Thyroid gland (tissue), 4 donors: Measurements from ENCODE around the gene TTC9. TPM values are rescaled to one million over a fixed set of nuclear protein-coding genes. Genes with fewer than 3 reads are reported as not detected.
A peak's percentile ranks its signal among the peaks of the same experiment; 100 is the strongest.

Experiments used
- DNase-seq, 2 donors: peaks; one replicate each; pipeline ENCODE4 v3.0.0-alpha.2; 2019
- H3K27ac ChIP-seq, 3 donors: fragments of 200-600 bp; sonication (generic); 1 replicate in 2 of 3; 2 replicates in 1 of 3; pipeline ENCODE4 v1.5.1; 2016 to 2019; ENCODE audit warnings: mild to moderate bottlenecking in 1 of 3, moderate library complexity in 1 of 3
- H3K27me3 ChIP-seq: fragments of 200-600 bp; sonication (generic); one replicate; pipeline ENCODE4 v1.5.1; 2019
- H3K36me3 ChIP-seq, 2 donors: fragments of 200-600 bp; sonication (generic); one replicate each; pipeline ENCODE4 v1.5.1; 2016 to 2019
- H3K4me1 ChIP-seq, 2 donors: fragments of 200-600 bp; sonication (generic); one replicate each; pipeline ENCODE4 v1.5.1; 2017 to 2019
- H3K4me3 ChIP-seq, 3 donors: fragments of 200-600 bp; sonication (generic); replicated peaks in 1 of 3; 1 replicate in 2 of 3; 2 replicates in 1 of 3; pipeline ENCODE4 v1.5.1; 2016; ENCODE audit warnings: mild to moderate bottlenecking in 1 of 3
- H3K9me3 ChIP-seq: fragments of 200-600 bp; sonication (generic); one replicate; pipeline ENCODE4 v1.5.1; 2017
- POLR2A ChIP-seq, 2 donors: fragments of 450-650 bp; IDR thresholded peaks; one replicate each; pipeline ENCODE4 v1.6.1; 2017; ENCODE audit warnings: antibody characterized with exemption in 2 of 2, mild to moderate bottlenecking in 2 of 2, moderate library complexity in 1 of 2
- WGBS, 2 donors: methylation state at CpG; one replicate each; pipeline ENCODE4 v1.1.5; 2017; 5-methylcytosine and 5-hydroxymethylcytosine counted together
- intact Hi-C: fragments of 100-400 bp; cut with DNase I; formaldehyde crosslinking; loops from one replicate; pipeline ENCODE4 v1.15.1; 2023
- total RNA-seq, 4 donors: library from RNA; depleted of rRNA; stranded (reverse); fragments of >200 nt; gene quantifications; one replicate each; pipeline ENCODE4 v1.2.3, GENCODE V29; 2016
- TF ChIP-seq, protein P1 (sequence below), 6 experiments: fragments of 200-600 bp in 3 of 6; fragments of 450-650 bp in 3 of 6; sonication (generic) in 3 of 6; IDR thresholded peaks; one replicate each; pipeline ENCODE4 v1.5.1; 2016 to 2019; ENCODE audit warnings: antibody characterized with exemption in 6 of 6, mild to moderate bottlenecking in 2 of 6, inconsistent platforms in 1 of 6, moderate library complexity in 1 of 6

Gene TTC9
- total RNA-seq, 4 donors from 2014 or later: 5.7 to 9.4 (median 7.2) TPM

DNA sequence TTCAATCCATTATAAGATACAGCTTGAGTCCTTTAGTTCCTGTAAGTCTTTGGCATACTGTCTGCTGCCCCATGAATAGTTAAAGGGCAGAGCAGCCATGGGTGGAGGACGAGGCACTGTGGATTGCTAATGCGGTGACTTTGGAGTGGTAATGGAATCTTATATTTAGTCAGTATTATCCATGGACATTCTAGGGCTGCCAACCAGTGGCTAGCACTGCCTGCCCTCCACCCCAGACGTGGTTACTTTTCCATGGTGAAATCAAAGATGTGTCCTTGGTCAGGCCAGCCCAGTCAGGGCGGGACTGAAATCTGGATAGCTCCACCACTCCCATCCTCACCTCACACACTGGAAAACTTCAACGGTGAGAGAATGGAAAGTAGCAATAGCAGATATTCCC lies 2.3 kb downstream of the TTC9 start:
- Histone ChIP-seq H3K4me1 (peaks cover 19 to 20% of the 10 kb centered on the region in 2 donors), H3K27me3 (no peaks in the 10 kb centered on the region), H3K27ac (no peak overlapping the region), H3K9me3 (no peaks in the 10 kb centered on the region), H3K36me3 (no peaks in the 10 kb centered on the region), H3K4me3 (no peak overlapping the region)
- TF ChIP-seq, protein P1, sequence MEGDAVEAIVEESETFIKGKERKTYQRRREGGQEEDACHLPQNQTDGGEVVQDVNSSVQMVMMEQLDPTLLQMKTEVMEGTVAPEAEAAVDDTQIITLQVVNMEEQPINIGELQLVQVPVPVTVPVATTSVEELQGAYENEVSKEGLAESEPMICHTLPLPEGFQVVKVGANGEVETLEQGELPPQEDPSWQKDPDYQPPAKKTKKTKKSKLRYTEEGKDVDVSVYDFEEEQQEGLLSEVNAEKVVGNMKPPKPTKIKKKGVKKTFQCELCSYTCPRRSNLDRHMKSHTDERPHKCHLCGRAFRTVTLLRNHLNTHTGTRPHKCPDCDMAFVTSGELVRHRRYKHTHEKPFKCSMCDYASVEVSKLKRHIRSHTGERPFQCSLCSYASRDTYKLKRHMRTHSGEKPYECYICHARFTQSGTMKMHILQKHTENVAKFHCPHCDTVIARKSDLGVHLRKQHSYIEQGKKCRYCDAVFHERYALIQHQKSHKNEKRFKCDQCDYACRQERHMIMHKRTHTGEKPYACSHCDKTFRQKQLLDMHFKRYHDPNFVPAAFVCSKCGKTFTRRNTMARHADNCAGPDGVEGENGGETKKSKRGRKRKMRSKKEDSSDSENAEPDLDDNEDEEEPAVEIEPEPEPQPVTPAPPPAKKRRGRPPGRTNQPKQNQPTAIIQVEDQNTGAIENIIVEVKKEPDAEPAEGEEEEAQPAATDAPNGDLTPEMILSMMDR (IDR thresholded peaks at IDR 0.05): no peak
- no peak for TF ChIP-seq POLR2A (IDR thresholded peaks at IDR 0.05)
- peak in 1 of 2 donors; percentile 7 for DNase-seq
- 38 to 48% methylated on average over 4 to 5 of the region's 5 CpGs for WGBS, 2 donors
- intact Hi-C loops: no loop called here

DNA sequence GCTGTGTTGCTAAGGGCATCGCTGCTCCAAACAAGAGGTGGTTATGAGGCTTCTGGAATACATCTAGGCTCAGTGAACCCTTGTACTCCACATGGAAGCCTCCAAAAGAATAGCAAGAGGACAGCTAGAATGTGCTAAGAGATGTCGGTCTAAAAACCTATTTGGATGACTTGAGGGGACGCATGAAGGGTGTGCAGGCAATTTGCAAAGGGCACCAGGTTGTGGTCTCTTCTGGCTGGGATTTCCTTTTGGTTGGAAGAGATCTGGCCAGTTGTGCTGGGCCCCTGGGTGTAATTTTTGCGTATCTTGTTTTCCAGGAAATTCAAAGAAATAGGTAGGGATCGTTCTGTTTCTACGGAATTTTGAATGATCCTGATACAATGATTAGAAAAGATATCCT lies 4.2 kb downstream of the TTC9 start:
- Histone ChIP-seq H3K4me3 (no peak overlapping the region), H3K27me3 (no peaks in the 10 kb centered on the region), H3K9me3 (no peaks in the 10 kb centered on the region), H3K4me1 (peaks cover 16 to 20% of the 10 kb centered on the region in 2 donors), H3K36me3 (no peaks in the 10 kb centered on the region), H3K27ac (no peak overlapping the region)
- intact Hi-C loops: no loop called here
- DNase-seq: no peak
- TF ChIP-seq, protein P1 (IDR thresholded peaks at IDR 0.05): no peak
- TF ChIP-seq POLR2A (IDR thresholded peaks at IDR 0.05): no peak
- 85 to 90% methylated on average over 6 of the region's 6 CpGs for WGBS, 2 donors

DNA sequence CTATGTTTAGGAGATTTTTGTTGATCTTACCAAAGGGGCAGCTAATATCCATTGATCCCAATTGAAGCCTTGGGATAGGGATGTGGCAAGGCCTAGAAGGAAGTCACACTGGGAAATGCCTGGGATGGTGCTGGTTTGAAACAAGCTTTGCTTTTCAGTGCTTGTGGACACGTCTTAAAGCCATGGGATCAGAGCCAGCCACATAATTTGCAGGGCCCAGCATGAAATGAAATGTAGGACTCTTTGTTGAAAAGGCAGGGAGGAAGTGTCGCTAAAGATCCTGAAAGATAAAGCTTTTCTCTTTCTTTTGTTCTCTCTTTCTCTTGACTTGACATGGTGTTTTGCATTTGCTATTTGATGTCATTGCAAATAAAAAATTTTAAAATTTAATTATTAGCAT lies 5.0 kb downstream of the TTC9 start:
- H3K4me1 ChIP-seq: peaks cover 14 to 20% of the 10 kb centered on the region in 2 donors
- no peaks in the 10 kb centered on the region for H3K27me3 ChIP-seq
- no peak for DNase-seq
- TF ChIP-seq POLR2A (IDR thresholded peaks at IDR 0.05): no peak
- TF ChIP-seq, protein P1 (IDR thresholded peaks at IDR 0.05): no peak
- intact Hi-C loops: no loop called here
- 83 to 90% methylated on average over 2 of the region's 2 CpGs for WGBS, 2 donors
- no peak overlapping the region for H3K4me3 ChIP-seq
- H3K9me3 ChIP-seq: no peaks in the 10 kb centered on the region
- no peak overlapping the region for H3K27ac ChIP-seq
- H3K36me3 ChIP-seq: no peaks in the 10 kb centered on the region

DNA sequence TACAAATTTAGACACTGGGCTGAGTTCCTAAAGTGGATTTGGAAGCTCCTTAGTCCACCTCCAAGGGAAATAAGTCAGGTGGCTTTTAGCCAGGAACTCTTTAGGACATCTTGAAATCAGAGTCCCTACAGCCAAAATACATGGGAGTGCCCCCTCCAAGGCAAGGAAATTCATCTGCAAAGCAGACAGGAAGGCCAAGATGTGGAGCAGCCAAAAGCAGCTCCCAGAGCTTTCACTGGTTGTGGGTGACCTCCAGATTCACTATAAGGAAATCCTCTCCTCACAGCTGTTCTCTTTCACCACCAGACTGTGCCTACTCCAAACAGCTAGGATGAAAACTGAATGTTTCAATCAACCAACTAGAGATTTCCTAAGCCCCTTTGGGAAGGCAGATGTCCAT lies 6.6 kb downstream of the TTC9 start:
- H3K27me3 ChIP-seq: no peaks in the 10 kb centered on the region
- H3K4me3 ChIP-seq: no peak overlapping the region
- DNase-seq: no peak
- no peaks in the 10 kb centered on the region for H3K9me3 ChIP-seq
- intact Hi-C loops: no loop called here
- TF ChIP-seq POLR2A (IDR thresholded peaks at IDR 0.05): no peak
- TF ChIP-seq, protein P1 (IDR thresholded peaks at IDR 0.05): no peak
- H3K36me3 ChIP-seq: no peaks in the 10 kb centered on the region
- no peak overlapping the region for H3K27ac ChIP-seq
- peaks cover 7 to 14% of the 10 kb centered on the region in 2 donors for H3K4me1 ChIP-seq

DNA sequence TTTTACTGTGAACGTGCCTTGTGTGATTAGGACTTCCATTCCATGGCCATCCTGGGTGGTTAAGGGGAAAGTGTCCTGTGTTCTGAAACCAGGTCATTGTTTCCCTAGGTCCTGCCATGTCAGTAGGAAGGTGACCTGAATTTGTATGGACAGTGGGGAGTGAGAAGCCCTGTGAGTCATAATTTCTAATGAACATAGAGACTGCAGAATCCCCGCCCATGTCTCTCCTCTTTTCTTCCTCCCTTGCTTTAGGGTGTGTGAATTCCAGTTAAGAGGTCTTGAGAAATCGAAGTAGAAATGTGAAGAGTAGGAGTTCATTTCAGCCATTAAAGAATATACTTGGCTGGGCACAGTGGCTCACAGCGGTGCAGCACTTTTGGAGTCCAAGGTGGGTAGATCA lies 8.1 kb downstream of the TTC9 start:
- intact Hi-C loops: no loop called here
- DNase-seq: no peak
- TF ChIP-seq POLR2A (IDR thresholded peaks at IDR 0.05): no peak
- TF ChIP-seq, protein P1 (IDR thresholded peaks at IDR 0.05): no peak
- Histone ChIP-seq H3K27ac (no peak overlapping the region), H3K4me3 (no peak overlapping the region), H3K4me1 (peaks cover 0 to 3% of the 10 kb centered on the region in 2 donors), H3K36me3 (no peaks in the 10 kb centered on the region), H3K9me3 (no peaks in the 10 kb centered on the region), H3K27me3 (no peaks in the 10 kb centered on the region)
- WGBS, 2 donors: 90 to 92% methylated on average over 4 of the region's 4 CpGs
